Activated T-cell treated with anti-CD3 and anti-CD28 coated beads, Interleukin-2, amount 50 U/mL, for 48 hours (primary cell): ENCODE data around the gene ZNF524.
A peak's percentile ranks its signal among the peaks of the same experiment; 100 is the strongest.
"Not testable (repeated sequence)": the region's sequence is repeated elsewhere in the genome, so short reads cannot be mapped to it uniquely, and the experiment has no call there.

ENCODE experiments used
- DNase-seq, 2 experiments: peaks; one replicate each; pipeline ENCODE4 v3.0.0-alpha.2; 2020

ZNF524 gene

DNA sequence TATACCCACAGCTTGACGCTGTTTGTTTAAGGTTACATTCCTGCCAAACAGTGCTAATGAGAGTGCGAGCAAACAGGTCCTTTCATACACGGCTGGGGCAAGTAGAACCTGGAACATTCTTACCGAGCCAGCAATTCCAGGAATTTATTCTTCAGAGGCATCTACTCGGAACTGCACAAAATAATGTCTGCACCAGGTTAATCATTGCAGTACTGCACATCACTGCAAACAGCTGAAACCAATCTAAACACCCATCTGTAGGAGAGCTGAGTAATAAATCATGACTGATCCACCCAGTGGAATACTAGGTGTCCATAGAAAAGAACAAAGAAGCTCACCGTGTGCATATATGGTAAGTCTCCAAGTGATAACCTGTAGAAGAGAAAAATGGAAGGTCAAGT is 18.3 kb upstream of the ZNF524 start:
- DNase-seq, result no peak

DNA sequence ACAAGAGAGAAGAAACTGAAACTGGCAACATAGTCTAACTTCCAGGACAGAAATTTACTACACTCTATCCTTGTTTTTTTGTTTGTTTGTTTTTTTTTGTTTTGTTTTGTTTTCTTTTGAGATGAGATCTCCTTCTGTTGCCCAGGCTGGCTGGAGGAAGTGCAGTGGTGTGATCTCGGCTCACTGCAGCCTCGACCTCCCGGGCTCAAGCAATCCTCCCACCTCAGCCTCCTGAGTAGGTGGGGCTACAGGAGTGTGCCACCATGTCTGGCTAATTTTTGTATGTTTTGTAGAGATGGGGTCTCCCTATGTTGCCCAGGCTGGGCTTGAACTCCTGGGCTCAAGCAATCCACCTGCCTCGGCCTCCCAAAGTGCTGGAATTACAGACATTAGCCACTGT is 17.8 kb upstream of the ZNF524 start:
- DNase-seq, result not testable (repeated sequence)

DNA sequence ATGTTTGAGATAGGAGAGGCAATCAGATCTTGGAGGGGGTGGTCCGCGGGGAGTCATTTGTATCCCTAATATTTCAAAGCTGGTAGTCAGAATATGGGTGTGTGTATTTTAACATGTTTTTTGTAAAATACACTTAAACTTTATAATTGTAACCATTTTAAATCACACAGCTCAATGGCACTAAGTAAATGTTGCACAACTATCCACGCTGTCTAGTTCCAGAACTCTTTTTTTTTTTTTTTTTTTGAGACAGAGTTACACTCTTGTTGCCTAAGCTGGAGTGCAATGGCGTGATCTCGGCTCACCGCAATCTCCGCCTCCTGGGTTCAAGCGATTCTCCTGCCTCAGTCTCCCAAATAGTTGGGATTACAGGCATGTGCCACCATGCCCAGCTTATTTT is 16.2 kb upstream of the ZNF524 start:
- not testable (repeated sequence) for DNase-seq

DNA sequence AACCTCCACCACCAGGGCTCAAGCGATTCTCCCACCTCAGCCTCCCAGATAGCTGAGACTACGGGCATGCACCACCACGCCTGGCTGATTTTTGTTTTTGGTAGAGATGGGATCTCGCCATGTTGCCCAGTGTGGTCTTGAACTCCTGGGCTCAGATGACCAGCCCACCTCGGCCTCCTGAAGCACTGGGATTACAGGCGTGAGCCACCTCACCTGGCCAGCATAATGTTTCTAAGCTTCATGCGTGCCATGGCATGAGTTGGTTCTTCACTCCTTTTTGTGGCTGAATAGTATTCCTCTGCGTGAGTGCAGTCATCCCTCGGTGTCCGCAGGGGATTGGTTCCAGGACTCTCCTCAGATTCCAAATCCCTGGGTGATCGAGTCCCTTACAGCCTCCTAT is 15.2 kb upstream of the ZNF524 start:
- DNase-seq, result no peak

DNA sequence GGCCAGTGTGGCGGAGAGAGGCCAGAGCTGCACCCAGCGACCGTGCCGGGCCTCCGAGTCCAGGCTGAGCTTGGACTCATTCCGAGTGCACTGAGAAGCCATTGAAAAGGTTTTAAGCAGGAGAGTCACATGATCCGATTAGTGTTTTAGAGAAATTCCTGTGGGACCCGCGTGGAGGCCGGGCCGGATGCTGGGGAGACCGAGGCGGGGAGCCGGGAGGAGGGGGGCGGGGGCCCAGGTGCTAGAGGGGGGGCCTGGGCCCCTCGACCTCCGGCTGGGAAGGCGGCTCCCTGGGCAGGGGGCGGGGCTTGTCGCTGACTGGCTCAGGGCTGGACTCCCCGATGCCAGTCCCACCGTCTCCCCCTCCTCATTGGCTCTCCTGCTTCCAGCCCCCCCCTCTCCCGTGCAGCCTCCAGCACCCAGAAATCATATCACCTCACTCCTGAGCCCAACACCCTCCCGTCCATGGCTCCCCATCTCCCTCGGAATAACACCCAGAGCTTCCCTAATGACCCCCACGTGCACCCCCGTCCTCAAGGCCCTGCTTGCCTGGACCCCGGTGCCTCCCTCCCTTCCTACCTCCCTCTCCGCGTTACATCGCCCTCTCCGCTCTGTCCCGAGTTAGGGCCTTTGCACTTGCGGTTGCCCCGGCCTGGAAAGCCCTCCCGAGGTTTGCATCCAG is 14.3 kb upstream of the ZNF524 start:
- DNase-seq, result peak; percentile 66 to 72

DNA sequence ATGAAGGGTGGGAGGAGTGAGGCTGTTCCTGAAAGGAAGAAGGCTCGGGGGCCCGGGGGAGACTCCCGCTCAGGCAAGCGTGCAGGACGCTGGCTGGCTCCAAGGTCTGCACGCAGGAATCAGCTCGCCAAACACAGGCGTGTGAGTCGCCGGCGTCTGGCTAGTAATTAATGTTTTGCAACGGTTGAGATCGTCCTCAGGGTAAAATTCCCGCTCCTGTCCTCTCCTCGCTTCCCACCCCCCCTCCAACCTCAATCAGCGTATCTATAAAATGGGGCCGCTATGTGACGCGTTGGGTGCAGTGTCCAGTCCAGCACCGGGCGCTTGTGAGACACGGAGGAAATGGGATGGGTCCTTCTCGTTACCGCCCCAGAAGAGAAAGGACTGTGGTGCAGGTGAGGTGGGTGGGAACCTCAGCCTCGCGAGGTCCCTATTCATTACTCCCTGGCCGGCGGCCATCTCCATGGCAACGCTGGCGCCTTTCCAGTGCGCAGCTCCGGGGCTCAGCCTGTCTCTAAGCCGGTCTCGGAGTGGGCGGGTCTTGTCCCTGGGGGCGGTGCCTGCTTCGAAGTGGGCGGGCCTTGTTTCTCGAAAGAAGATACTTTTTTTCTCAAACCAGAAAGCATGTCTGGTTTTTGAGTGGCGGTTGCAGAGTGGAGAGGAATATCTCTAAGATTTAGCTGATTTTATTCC is 13.0 kb upstream of the ZNF524 start:
- DNase-seq, result peak; percentile 97 to 98

DNA sequence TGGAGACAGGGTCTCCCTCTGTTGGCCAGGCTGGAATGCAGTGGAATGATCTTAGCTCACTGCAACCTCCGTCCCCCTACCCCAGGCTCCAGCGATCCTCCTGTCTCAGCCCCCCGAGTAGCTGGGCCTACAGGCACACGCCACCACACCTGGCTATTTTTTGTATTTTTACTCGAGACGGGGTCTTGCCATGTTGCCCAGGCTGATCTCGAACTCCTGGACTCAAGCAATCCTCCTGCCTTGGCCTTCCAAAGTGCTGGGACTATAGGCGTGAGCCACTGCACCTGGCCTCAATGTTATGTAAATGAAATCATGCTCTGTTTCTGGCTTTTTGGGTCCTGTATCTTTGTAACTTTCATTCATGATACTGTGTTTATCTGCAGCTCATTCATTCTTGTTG is 11.3 kb upstream of the ZNF524 start:
- no peak for DNase-seq

DNA sequence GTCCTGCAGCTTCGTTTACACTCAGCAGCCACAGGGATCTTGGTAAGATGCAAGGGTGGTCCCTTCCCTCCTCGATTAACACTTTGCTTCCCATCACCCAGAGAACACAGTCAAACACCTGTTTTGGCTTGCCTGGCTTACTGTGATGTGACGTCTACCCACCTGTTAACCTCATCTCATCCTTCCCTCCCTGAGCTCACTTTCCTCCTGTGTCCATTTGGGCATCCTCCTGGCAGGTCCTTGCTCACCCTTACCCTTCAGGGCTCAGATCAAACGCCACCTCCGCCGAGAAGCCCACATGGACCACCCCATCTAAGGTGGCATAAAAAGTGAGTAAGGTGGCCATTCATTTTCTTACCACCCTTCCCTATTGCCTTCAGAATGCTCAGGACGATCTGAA is 10.0 kb upstream of the ZNF524 start:
- DNase-seq, result no peak

DNA sequence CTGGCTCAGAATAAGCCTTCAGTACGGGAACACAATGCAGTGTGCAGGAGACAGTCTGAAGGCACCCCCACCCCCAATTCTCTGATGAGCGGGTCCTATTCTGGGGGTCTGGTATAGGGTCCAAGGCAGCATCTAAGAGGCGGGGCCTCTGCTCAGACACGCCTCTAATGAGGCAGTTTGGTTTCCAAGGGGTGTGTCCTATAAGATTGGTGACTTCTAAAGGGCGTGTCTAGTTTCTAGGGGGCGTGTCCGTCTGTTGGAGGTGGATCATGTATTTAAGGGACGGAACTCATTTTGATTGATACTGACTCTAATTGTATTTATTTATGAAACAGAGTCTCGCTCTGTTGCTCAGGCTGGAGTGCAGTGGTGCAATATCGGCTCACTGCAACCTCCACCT is 9.5 kb upstream of the ZNF524 start:
- DNase-seq, result peak; percentile 43 to 55

DNA sequence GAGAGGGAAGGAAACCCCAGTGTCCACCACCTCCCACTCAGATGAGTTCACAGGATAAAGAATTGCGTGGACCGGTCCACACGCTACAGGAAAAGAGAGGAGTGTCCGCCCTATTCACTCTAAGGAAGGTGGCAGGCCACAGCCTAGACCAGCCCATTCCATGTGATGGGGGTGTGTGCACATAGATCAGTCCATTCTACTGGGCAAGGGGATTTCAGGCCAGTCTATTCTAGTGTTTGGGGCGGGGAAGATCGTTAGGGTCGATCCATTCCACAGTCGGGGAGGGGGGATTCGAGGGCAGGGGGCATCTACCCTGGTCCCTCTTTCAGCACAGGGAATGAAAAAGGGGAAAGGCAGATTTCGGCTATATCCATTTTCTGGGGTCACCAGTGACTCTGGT is 8.5 kb upstream of the ZNF524 start:
- no peak for DNase-seq

DNA sequence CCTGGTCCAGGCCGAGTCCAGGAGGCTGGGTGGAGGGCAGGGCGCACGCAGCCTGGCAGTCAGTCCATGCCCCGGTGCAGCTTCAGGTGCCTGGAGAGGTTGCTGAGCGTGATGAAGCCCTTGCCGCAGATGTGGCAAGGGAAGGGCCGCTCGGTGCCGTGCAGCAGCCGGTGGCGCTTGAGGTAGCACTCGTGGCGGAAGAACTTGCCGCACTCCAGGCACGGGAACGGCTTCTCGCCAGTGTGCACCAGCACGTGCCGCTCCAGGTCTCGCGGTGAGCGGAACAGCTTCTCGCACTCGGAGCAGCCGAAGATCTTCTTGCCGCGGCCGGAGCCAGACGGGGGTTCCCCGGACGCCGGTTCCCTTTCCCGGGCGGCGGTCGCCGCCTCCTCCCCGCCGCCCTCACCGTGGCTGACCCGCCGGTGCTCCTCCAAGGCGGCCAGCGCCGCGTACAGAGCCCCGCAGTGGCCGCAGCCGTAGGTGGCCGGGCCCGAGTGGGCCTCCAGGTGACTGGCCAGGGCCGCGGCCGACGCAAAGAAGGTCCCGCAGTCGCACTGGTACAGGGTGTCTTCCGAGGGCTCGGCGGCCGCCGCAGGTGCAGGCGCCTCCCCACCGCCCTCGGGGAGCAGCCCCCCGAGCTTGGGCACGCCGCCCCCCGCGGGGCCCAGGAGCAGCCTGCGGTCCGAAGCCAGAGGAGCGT is 7.5 kb upstream of the ZNF524 start:
- DNase-seq, result no peak

DNA sequence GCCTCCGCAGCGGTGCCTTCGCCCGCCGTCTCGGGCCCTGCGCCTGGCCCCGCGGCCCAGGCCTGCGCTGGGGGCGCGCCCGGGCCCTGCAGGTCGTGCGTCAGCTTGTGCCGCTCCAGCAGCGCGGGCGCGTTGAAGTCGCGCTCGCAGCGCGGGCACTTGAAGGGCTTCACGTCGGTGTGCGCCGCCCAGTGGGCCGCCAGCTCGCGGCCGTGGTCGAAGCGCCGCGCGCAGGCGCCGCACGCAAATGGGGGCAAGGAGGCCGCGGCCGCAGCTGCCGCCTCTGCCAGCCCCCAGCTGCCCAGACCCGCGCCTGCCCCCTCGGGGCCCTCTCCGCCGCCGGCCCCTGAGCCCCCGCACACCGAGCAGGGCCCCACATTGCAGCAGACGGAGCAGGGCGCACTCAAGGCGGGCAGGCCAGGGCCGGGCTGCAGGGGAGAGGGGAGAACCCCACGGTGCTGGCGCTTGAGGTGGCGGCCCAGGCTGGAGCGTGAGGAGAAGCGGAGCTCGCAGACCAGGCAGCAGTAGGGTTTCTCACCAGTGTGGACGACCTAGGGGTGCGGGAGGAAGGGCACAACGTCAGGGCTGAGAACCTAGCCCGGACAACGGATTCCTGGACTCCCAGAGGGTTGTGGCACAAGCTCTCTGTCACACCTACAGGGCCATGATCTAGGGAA is 6.9 kb upstream of the ZNF524 start:
- DNase-seq, result no peak

DNA sequence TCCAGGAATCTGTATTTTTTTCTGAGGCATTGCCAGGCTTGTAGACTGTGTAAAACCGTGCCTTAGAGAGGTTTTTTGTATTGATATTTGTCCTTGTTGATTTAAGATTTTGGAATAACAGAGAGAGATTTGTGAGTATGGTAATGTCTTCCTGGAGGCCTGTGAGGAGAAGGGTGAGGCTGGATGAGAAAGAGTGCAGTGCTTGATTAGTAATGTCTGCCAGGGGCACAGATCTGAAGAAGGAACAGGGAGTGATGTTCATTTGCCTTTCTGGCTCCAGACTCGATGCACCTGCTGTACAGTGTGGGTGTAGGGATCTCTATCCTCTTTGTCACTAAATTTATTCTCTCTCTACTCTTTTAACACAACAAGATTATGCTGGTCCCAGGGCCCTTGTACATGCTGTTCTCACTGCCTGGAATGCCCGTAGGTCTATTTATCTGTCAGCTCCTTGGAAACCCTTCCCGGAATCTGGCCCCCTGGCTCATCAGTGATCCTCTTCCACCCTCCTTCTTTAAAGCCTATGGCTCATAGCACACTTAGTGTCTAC is 5.0 kb upstream of the ZNF524 start:
- DNase-seq, result no peak

DNA sequence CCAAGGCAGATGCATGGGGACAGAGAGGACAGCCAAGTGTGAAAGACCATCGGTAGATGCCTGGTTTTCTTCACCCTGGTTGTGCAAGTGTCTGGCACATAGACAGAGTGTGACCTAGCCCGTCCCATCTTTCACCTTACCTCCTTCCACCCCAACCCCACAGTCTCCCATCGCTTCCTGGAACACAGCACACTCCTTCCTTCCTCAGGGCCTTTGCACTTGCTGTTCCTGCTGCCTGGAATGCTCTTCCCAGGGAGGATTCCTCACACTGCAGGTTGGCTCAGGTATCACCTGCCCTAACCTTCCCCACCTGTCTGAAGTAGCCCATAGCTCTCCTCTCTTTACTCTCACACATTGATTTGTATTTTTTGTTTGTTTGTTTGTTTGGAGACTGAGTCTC is 3.8 kb upstream of the ZNF524 start:
- DNase-seq, result no peak

DNA sequence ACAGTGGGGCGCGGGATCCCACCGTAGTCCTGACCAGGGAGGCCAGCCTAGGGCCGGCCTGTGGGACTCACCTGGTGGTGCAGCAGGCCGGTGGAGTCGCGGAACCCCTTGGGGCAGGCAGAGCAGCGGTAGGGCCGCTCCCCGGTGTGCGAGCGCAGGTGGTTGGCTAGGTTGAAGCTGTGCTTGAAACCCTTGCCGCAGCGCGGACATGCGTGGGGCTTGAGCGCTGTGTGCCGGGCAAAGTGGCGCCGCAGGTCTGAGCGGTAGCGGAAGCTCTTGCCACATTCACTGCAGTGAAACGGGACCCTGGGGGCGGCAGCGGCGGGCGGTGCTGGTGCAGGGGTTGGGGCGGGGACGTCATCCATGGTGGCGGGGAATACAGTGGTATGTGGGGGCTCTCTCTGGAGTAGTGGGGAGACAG is 2.6 kb upstream of the ZNF524 start:
- DNase-seq, result no peak

DNA sequence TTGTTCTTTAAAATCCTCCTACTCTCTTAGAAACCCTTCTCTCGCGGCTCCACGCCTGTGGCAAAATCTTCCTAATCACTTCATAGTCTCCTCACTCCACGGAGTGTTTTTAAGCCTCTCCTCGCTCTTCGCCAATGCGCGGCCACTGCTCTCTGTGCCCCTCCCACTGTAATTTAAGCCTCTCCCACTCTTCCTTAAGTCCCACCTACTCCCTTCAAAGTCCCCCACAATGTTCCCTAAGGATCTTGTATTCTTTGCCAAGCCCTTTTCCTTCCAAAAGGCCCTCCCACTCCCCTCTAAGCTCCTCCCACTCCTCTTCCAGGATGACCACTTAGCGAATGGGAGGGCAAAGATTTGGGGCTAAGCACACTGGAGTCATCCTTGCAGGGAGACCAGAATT is 2.1 kb upstream of the ZNF524 start:
- no peak for DNase-seq

DNA sequence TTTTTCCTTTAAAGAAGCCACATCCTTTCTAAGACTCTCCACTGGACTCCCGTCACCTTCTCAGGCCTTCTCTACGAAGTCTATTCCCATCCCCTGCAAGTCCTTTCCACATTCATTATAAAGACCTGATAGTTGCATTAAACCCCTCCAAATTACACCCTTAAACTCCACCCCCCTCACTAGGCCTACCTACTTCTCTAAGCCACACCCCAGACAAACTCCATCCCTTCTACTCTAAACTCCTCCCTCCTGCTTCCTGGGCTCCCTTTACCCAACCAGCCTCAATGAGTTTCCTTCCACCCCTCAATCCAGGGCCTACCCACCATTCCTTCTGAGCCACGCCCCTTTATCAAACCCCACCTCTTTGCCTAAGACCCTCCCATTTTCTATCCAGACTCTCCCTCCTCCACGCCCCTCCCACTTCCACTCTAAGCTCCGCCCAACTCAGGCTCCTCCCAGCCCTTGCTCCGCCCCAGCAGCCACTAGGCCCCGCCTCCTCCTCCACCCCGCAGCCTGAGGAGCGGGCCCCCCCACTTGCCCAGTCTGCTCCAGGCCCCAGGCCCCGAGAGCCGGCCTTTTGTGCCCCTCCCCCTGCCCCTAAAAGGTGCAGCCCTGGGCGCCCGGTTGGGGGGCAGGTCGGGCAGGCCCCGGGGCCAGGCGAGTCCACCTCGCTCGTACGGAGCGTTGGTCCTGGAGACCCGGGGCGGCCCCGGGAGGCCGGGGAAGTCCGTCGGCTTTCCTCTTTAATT is 1.2 kb upstream of the ZNF524 start:
- DNase-seq, result peak; percentile 98

DNA sequence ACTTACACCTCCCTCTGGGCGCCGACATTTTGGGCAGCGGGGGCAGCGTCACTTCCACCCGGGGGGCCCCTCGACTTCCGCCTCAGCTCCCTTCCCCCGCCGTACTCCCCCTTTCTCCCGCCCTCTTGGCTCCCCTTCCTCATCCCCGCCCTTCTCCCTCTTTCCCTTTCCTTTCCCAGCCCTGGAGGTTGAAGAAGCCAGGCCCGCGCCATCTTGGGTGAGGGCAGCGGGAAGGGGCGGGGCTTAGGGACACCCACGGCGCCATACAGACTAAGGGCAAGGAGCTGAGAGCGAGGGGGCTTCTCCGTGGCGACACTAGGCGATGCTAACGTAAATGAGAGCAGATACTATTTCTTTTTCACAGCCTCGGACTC is 633 bp upstream of the ZNF524 start, which contains the start of gene FIZ1:
TSS of gene FIZ1 (minus strand) at position 50 of the 374 bp plus-strand sequence. CDS start 1,652 bp downstream, outside the sequence.
- DNase-seq, result peak; percentile 97 to 99

DNA sequence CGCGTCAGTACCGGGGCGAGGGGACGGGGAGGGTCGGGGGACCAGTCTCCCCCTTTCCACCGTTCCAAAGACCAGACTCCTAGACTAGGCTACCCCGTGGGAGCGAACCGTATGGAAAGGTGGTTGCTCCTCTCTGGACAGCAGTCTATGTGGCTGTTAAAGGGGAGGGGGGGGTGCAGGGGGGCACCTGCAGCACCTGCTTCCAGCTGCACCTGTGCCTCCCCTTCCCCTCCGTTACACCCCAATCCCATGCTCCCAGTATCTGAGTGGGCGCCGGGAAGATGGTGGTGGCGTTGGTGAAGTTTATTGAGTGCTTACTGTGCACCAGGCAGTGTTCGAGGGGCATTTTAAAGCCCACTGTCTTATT is 557 bp downstream of the ZNF524 start:
- DNase-seq, result no peak

DNA sequence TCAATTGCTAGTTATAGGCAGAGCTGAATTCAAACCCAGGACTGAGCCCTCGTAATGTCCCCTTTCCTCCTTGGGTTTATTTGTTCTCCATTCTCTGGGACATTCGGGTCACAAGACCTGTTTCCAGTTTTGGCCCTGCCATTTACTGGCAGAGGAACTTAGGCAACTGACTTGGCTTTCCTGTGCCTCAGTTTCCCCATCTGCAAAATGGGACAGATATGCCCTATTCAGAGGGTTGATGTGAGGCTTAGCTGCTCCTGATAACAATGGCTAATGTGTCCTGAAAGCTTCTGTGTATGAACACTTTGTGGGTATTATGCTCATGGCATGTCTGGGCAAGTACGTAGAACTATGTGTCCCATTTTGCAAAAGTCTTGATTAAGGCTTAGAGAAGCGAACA is 996 bp downstream of the ZNF524 start:
- DNase-seq, result no peak

DNA sequence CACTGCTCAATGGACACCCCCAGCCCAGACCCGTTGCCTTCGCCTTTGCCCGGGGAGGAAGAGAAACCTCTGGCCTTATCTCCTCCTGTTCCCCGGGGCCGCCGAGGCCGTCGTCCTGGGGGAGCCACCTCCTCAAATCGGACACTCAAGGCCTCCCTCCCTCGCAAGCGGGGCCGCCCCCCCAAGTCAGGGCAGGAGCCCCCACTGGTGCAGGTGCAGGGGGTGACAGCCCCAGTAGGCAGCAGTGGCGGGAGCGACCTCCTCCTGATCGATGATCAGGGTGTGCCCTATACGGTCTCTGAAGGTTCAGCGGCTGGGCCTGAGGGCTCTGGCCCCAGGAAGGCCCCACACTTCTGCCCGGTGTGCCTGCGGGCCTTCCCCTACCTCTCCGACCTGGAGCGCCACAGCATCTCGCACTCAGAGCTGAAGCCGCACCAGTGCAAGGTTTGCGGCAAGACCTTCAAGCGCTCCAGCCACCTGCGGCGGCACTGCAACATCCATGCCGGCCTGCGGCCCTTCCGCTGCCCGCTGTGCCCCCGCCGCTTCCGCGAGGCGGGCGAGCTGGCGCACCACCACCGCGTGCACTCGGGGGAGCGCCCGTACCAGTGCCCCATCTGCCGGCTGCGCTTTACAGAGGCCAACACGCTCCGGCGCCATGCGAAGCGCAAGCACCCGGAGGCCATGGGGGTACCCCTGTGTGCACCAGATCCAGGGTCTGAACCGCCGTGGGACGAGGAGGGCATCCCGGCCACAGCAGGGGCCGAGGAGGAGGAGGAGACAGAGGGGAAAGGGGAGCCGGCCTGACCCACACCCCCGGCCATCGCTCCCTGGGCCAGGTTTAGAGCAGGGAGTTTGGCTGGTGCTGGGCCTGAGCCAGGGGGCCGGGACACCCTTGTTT is 2.3 kb downstream of the ZNF524 start:
- no peak for DNase-seq
